Adrenal gland (tissue), 12 donors: ENCODE data around the gene C2CD3. TPM values are rescaled to one million over a fixed set of nuclear protein-coding genes. Genes with fewer than 3 reads are reported as not detected.
A peak's percentile ranks its signal among the peaks of the same experiment; 100 is the strongest.

Experiments used
- DNase-seq, 7 donors: peaks; one replicate each; pipeline ENCODE4 v3.0.0-alpha.2; 2019 to 2020
- H3K27ac ChIP-seq, 5 donors: fragments of 200-600 bp; sonication (generic) in 4 of 5; 1 replicate in 3 of 5; 2 replicates in 2 of 5; pipeline versions ENCODE4 v1.5.1 to v1.8.0; 2016 to 2020; ENCODE audit warnings: mild to moderate bottlenecking in 1 of 5
- H3K27me3 ChIP-seq: fragments of 200-600 bp; 2 replicates; pipeline ENCODE4 v1.8.0; 2021
- H3K36me3 ChIP-seq, 2 donors: fragments of 200-600 bp; replicated peaks in 1 of 2; 1 replicate in 1 of 2; 2 replicates in 1 of 2; pipeline versions ENCODE4 v1.5.1 to v1.8.0; 2018 to 2022
- H3K4me1 ChIP-seq, 2 donors: fragments of 200-600 bp; replicated peaks in 1 of 2; 1 replicate in 1 of 2; 2 replicates in 1 of 2; pipeline versions ENCODE4 v1.5.1 to v1.8.0; 2018 to 2021
- H3K4me3 ChIP-seq, 4 donors: fragments of 200-600 bp; sonication (generic) in 3 of 4; one replicate each; pipeline ENCODE4 v1.5.1; 2016 to 2018
- H3K9me3 ChIP-seq, 3 donors: fragments of 200-600 bp; sonication (generic) in 1 of 3; replicated peaks in 1 of 3; 1 replicate in 2 of 3; 2 replicates in 1 of 3; pipeline versions ENCODE4 v1.5.1 to v1.8.0; 2016 to 2021
- POLR2A ChIP-seq, 2 donors: fragments of 450-650 bp; IDR thresholded peaks; one replicate each; pipeline ENCODE4 v1.6.1; 2017; ENCODE audit warnings: antibody characterized with exemption in 2 of 2, mild to moderate bottlenecking in 2 of 2, moderate library complexity in 1 of 2
- WGBS, 4 donors: extraction: QIAGEN DNeasy Blood & Tissue Kit in 2 of 4; methylation state at CpG; one replicate each; pipeline versions ENCODE4 v1.1.5 to v1.1.7; 2013 to 2017; 5-methylcytosine and 5-hydroxymethylcytosine counted together
- intact Hi-C, 2 donors: fragments of 100-400 bp; cut with DNase I; formaldehyde crosslinking; loops; one replicate each; pipeline versions ENCODE4 v1.14.1 to v1.15.0; 2022 to 2023
- polyA plus RNA-seq, 3 donors: library from polyadenylated mRNA; stranded (reverse); fragments of 200-250 nt in 2 of 3; fragments of 350-450 nt in 1 of 3; fragmentation: Illumina TruSeq in 1 of 3; extraction: RNeasy Lipid Tissue Mini Kit (QIAGEN cat#74804) in 1 of 3; gene quantifications; one replicate each; pipeline ENCODE4 v1.2.3, GENCODE V29; 2013 to 2014
- total RNA-seq, 9 donors: library from RNA; depleted of rRNA in 4 of 9; stranded (reverse); fragments of >200 nt in 4 of 9; fragments of 120-200 nt in 1 of 9; fragmentation: NEBNext Ultra II Directional in 1 of 9; extraction: Animal tissue kit (Norgen Biotek cat#: 25700) in 1 of 9; gene quantifications; one replicate each; pipeline versions ENCODE4 v1.1.0 to v1.2.4, GENCODE V29; 2013 to 2023
- TF ChIP-seq, protein P1 (sequence below), 6 experiments: fragments of 450-650 bp in 4 of 6; fragments of 200-600 bp in 2 of 6; sonication (generic) in 1 of 6; IDR thresholded peaks; 1 replicate in 5 of 6; 2 replicates in 1 of 6; pipeline versions ENCODE4 v1.5.1 to v1.8.0; 2016 to 2021; ENCODE audit warnings: antibody characterized with exemption in 6 of 6, mild to moderate bottlenecking in 2 of 6, moderate library complexity in 1 of 6
- donor health status: healthy with polysubstance abuse.
- donor health status: Bipolar disorder and iron deficiency.
- donor health status: DM: yes; HTN: yes; CAD: no.
- donor health status: DM: no; HTN: no; CAD: no.
- donor health status: DM: no; HTN: no; CAD: no.
- donor health status: DM: yes; HTN: yes; CAD: no.

Gene C2CD3
- total and polyA plus RNA-seq, 12 donors: 14.5 to 42.8 (median 25.5) TPM

GRCh38 chr11:73982990-73983740 is 187.6 kb downstream of the C2CD3 start:
- H3K27ac ChIP-seq: peak overlapping the region; percentile 80 to 91 (median 87)
- DNase-seq: peak; percentile 92 to 97 (median 94)
- intact Hi-C loops: no loop called here
- peaks cover 0 to 6% of the 10 kb centered on the region in 2 donors for H3K36me3 ChIP-seq
- peak overlapping the region; percentile 47 to 70 (median 59) for H3K4me3 ChIP-seq
- peaks cover 9 to 11% of the 10 kb centered on the region in 2 donors for H3K4me1 ChIP-seq
- H3K27me3 ChIP-seq: no peaks in the 10 kb centered on the region
- TF ChIP-seq POLR2A (IDR thresholded peaks at IDR 0.05): peak; percentile 37 to 75
- TF ChIP-seq, protein P1, sequence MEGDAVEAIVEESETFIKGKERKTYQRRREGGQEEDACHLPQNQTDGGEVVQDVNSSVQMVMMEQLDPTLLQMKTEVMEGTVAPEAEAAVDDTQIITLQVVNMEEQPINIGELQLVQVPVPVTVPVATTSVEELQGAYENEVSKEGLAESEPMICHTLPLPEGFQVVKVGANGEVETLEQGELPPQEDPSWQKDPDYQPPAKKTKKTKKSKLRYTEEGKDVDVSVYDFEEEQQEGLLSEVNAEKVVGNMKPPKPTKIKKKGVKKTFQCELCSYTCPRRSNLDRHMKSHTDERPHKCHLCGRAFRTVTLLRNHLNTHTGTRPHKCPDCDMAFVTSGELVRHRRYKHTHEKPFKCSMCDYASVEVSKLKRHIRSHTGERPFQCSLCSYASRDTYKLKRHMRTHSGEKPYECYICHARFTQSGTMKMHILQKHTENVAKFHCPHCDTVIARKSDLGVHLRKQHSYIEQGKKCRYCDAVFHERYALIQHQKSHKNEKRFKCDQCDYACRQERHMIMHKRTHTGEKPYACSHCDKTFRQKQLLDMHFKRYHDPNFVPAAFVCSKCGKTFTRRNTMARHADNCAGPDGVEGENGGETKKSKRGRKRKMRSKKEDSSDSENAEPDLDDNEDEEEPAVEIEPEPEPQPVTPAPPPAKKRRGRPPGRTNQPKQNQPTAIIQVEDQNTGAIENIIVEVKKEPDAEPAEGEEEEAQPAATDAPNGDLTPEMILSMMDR (IDR thresholded peaks at IDR 0.05): no peak
- 0 to 1% (median 0%) methylated on average over 20 to 56 of the region's 56 CpGs for WGBS, 4 donors
- H3K9me3 ChIP-seq: no peaks in the 10 kb centered on the region

DNA sequence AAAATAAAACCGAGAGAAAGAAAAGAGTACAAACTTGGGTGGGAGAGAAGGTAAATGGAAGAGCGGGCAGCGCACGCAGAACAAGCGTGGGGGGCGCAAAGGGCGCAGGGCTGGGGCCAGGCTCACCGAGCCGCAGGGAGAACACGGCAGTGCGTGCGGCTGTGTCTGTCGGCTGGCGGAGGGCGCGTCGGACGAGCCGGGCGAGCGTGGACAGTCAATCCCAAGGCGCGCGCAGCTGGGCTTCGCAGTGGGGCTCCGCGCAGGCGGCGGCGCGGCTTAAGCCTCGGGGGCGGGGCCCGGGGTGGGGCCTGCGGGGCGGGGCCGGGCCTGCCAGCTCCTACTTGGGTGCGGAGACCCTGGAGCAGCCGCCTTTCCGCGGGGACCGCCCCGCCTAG is 188.2 kb downstream of the C2CD3 start, which contains the start of gene UCP2:
UCP2 (minus strand) TSS at position 249 of the 395 bp plus-strand sequence. CDS start 4,465 bp downstream, outside the sequence.
- no peaks in the 10 kb centered on the region for H3K27me3 ChIP-seq
- H3K27ac ChIP-seq: peak within 1 kb of the TSS; percentile 80 to 91 (median 87)
- TF ChIP-seq POLR2A (IDR thresholded peaks at IDR 0.05): no peak
- peaks cover 9 to 11% of the 10 kb centered on the region in 2 donors for H3K4me1 ChIP-seq
- peak within 1 kb of the TSS; percentile 47 to 70 (median 64) for H3K4me3 ChIP-seq
- H3K9me3 ChIP-seq: no peaks in the 10 kb centered on the region
- intact Hi-C loops: no loop called here
- H3K36me3 ChIP-seq: peaks cover 0 to 11% of the 10 kb centered on the region in 2 donors
- 1 to 3% (median 2%) methylated on average over 16 to 43 of the region's 43 CpGs for WGBS, 4 donors
- DNase-seq: peak; percentile 79 to 90 (median 83)

- peaks cover 9 to 11% of the 10 kb centered on the region in 2 donors for H3K4me1 ChIP-seq
- peak overlapping the region in 1 of 4 donors; percentile 70 for H3K4me3 ChIP-seq
- peaks cover 0 to 24% of the 10 kb centered on the region in 2 donors for H3K36me3 ChIP-seq
- no peaks in the 10 kb centered on the region for H3K27me3 ChIP-seq
- H3K27ac ChIP-seq: peak overlapping the region in 3 of 5 donors; percentile 20 to 42 (median 21)
- intact Hi-C loops: no loop called here
- TF ChIP-seq, protein P1 (IDR thresholded peaks at IDR 0.05): no peak
- TF ChIP-seq POLR2A (IDR thresholded peaks at IDR 0.05): no peak
- DNase-seq: no peak
- no peaks in the 10 kb centered on the region for H3K9me3 ChIP-seq
- 87 to 89% (median 88%) methylated on average over 13 of the region's 13 CpGs for WGBS, 4 donors
Measured at GRCh38 chr11:73981051-73981805, 189.6 kb downstream of the C2CD3 start.

DNA sequence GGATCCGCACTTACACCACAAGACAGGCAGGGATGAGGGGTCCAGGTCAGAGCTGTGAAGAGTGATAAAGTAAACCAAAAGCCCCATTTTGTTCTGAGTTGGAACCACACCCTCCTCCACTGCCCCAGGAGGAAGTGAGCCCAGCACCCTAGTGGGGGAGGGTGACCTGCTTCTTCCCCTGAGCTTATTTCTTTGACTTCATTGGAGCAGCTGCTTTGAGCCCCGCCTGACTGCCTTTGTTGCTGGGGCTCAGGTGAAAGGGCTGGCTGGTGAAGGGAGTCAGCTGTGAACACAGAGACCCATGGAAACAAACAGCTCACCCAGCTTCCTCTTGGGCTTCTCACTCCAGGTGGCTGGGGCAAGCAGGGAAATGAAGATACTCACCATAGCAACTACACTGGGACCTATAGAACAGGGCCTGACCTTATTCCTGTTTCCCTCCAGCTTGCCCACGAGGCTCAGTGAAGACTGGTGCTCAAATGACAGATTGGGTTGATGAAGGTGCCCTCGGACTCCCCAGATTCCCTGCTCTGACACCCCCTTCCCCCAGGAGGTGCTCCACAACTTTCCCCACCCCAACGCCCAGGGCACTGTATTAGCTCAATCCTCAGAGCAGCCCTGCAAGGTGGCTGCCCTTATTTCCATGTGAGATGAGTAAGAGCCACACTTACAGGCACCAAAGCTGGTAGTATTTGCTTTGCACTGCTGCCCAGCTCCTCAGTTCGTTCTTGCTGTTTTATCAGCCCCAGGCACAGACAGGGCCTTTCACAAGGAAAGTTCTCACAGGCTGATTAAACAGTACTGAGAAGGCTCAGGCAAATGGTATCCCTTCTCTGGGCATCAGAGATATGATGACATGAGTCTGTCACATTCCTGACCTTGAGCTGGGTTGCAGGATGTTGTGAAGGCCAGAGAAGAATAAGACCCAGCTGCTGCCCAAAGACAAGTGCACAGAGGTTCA is 190.5 kb downstream of the C2CD3 start:
- DNase-seq: peak in 3 of 7 donors; percentile 53 to 63 (median 58)
- Histone ChIP-seq H3K9me3 (no peaks in the 10 kb centered on the region), H3K4me1 (peaks cover 9 to 11% of the 10 kb centered on the region in 2 donors), H3K27ac (peak overlapping the region in 3 of 5 donors; percentile 20 to 42 (median 21)), H3K36me3 (peaks cover 0 to 34% of the 10 kb centered on the region in 2 donors), H3K27me3 (no peaks in the 10 kb centered on the region), H3K4me3 (peak overlapping the region in 1 of 4 donors; percentile 70)
- WGBS, 4 donors: 63 to 71% (median 67%) methylated on average over 5 to 6 of the region's 6 CpGs
- intact Hi-C loops: no loop called here
- TF ChIP-seq POLR2A (IDR thresholded peaks at IDR 0.05): no peak
- TF ChIP-seq, protein P1 (IDR thresholded peaks at IDR 0.05): no peak
